GM12878 (cell line): ENCODE results near the gene HSP90AA1. TPM values are rescaled to one million over a fixed set of nuclear protein-coding genes. Genes with fewer than 3 reads are reported as not detected.
"Not testable (repeated sequence)": the region's sequence is repeated elsewhere in the genome, so short reads cannot be mapped to it uniquely, and the experiment has no call there.

ENCODE experiments used
- ATAC-seq: fragments of 200-7000 bp; cut with Tn5 transposase; 3 replicates; pipeline ENCODE4 v1.9.1; 2020; ENCODE audit warnings: mild to moderate bottlenecking, moderate library complexity
- BruUV-seq: library from RNA; stranded (reverse); fragments of 400-500 nt; replicated peaks from 2 replicates; lab custom pipeline; 2021; lab: Mats Ljungman, UMichigan
- CTCF ChIA-PET: fragments of 300-600 bp; sonication (Branson Sonifier 250); formaldehyde crosslinking; extraction: SDS; loops from one replicate; lab custom pipeline; 2021; ENCODE audit warnings: inconsistent platforms; lab: Yijun Ruan, JAX
- POLR2A ChIA-PET: fragments of 350-600 bp; formaldehyde crosslinking; extraction: SDS; loops from one replicate; lab custom pipeline; 2021; ENCODE audit warnings: inconsistent platforms; lab: Charles Lee
- RAD21 ChIA-PET: fragments of 300-600 bp; sonication (Branson Sonifier 250); formaldehyde crosslinking; loops from one replicate; lab custom pipeline; 2023; ENCODE audit warnings: antibody characterized with exemption; ENCODE audit not compliant: unreplicated experiment; lab: Charles Lee
- SMC1A ChIA-PET: fragments of 300-600 bp; sonication (Branson Sonifier 250); formaldehyde crosslinking; loops from one replicate; lab custom pipeline; 2023; ENCODE audit not compliant: unreplicated experiment, uncharacterized antibody; lab: Charles Lee
- DNase-seq: peaks from one replicate; pipeline ENCODE4 v3.0.0-alpha.2; 2011; ENCODE audit warnings: low read depth, low spot score
- FAIRE-seq: peaks from 3 replicates; lab custom pipeline; 2011; peaks lifted over from hg19 to GRCh38; lab: Jason Lieb, UNC
- H2AFZ ChIP-seq: 2 replicates; pipeline ENCODE4 v1.6.0; 2011; ENCODE audit warnings: low read depth, low read length, control low read depth; ENCODE audit not compliant: control insufficient read depth
- H3K27ac ChIP-seq: 2 replicates; pipeline ENCODE4 v1.5.1; 2011; ENCODE audit warnings: control low read depth; ENCODE audit not compliant: control insufficient read depth, insufficient read depth
- H3K27me3 ChIP-seq, 2 experiments: replicated peaks in 1 of 2; 2 replicates each; pipeline versions ENCODE4 v1.6.0 to v1.6.1; 2011; ENCODE audit warnings: low read length in 1 of 2; ENCODE audit not compliant: control insufficient read depth in 2 of 2, insufficient read depth in 2 of 2
- H3K36me3 ChIP-seq, 2 experiments: 2 replicates each; pipeline ENCODE4 v1.5.1; 2011; ENCODE audit warnings: low read length in 1 of 2; ENCODE audit not compliant: control insufficient read depth in 2 of 2, insufficient read depth in 2 of 2
- H3K4me1 ChIP-seq: 2 replicates; pipeline ENCODE4 v1.6.1; 2011; ENCODE audit warnings: mild to moderate bottlenecking, low read length, moderate library complexity, mixed read lengths; ENCODE audit not compliant: control insufficient read depth, insufficient read depth
- H3K4me2 ChIP-seq: 2 replicates; pipeline ENCODE4 v1.6.0; 2011; ENCODE audit warnings: control low read depth; ENCODE audit not compliant: control insufficient read depth, insufficient read depth
- H3K4me3 ChIP-seq: fragments of 200-600 bp; sonication (generic); 2 replicates; pipeline ENCODE4 v1.5.1; 2016
- H3K79me2 ChIP-seq: 2 replicates; pipeline ENCODE4 v1.6.0; 2011; ENCODE audit warnings: low read length; ENCODE audit not compliant: control insufficient read depth, insufficient read depth
- H3K9ac ChIP-seq: 2 replicates; pipeline ENCODE4 v1.8.0; 2011; ENCODE audit warnings: low read length, control low read depth, mixed read lengths; ENCODE audit not compliant: control insufficient read depth, insufficient read depth
- H3K9me3 ChIP-seq: replicated peaks from 3 replicates; pipeline ENCODE4 v1.5.1; 2011; ENCODE audit warnings: mild to moderate bottlenecking, low read length; ENCODE audit not compliant: control insufficient read depth, insufficient read depth
- H4K20me1 ChIP-seq: 2 replicates; pipeline ENCODE4 v1.6.0; 2011; ENCODE audit not compliant: control insufficient read depth, insufficient read depth
- MLLT1 ChIP-seq: fragments of 450-650 bp; IDR thresholded peaks from 2 replicates; pipeline ENCODE4 v1.6.1; 2016; ENCODE audit warnings: mild to moderate bottlenecking
- POLR2AphosphoS5 ChIP-seq: IDR thresholded peaks from 2 replicates; pipeline ENCODE4 v1.6.1; 2011; ENCODE audit warnings: mild to moderate bottlenecking, low read length, inconsistent platforms
- WGBS: methylation state at CpG from one replicate; pipeline ENCODE4 v1.1.6; 2016; ENCODE audit warnings: low lambda C conversion rate; ENCODE audit not compliant: insufficient replicate concordance, insufficient coverage; ENCODE audit errors: missing lambda C conversion rate; 5-methylcytosine and 5-hydroxymethylcytosine counted together
- in situ Hi-C: fragments of 300-500 bp; cut with MboI; formaldehyde crosslinking; loops from 9 replicates; pipeline ENCODE4 v1.14.3; 2018; ENCODE audit warnings: mixed read lengths
- intact Hi-C: fragments of 100-400 bp; cut with micrococcal nuclease; formaldehyde crosslinking; loops from one replicate; pipeline ENCODE4 v1.14.2; 2022; ENCODE audit not compliant: unreplicated experiment
- polyA plus RNA-seq, 11 experiments: library from polyadenylated mRNA; depleted of rRNA in 4 of 11; unstranded in 6 of 11; stranded (reverse) in 5 of 11; fragments of >200 nt; fragmentation: Nextera tagmentation in 4 of 11; fragmentation: Illumina TruSeq in 1 of 11; extraction: Ambion mirVana in 4 of 11; extraction: Trizol in 1 of 11; gene quantifications; 1 replicate in 1 of 11; 2 replicates in 10 of 11; pipeline versions ENCODE4 v1.2.1 to v1.2.3, GENCODE V29; 2011 to 2016; ENCODE audit warnings: inconsistent platforms in 2 of 11, missing spikeins in 2 of 11, low read depth in 1 of 11
- total RNA-seq, 4 experiments: library from RNA; depleted of rRNA in 3 of 4; stranded (reverse); fragments of >200 nt in 3 of 4; fragmentation: Illumina TruSeq in 1 of 4; extraction: Trizol in 1 of 4; gene quantifications; 2 replicates each; pipeline versions ENCODE4 v1.2.1 to v1.2.3, GENCODE V29; 2013 to 2021

The HSP90AA1 gene
- total and polyA plus RNA-seq, 10 of the 15 experiments (the other 5 are each of a cell fraction or from before 2014, with no cell fraction given): 262 to 1,315 (median 635) TPM

- ATAC-seq, intact Hi-C loops, H2AFZ ChIP-seq, DNase-seq, H3K4me1 ChIP-seq, FAIRE-seq, H4K20me1 ChIP-seq, H3K27me3 ChIP-seq, RAD21 ChIA-PET, H3K27ac ChIP-seq, POLR2A ChIA-PET, in situ Hi-C loops, H3K9me3 ChIP-seq: not testable (repeated sequence)
- Histone ChIP-seq H3K4me3 (peak overlapping the region; percentile 77), H3K79me2 (peaks cover 57% of the 10 kb centered on the region), H3K9ac (peak overlapping the region; percentile 94; the same call in 1 of the 2 replicates), H3K4me2 (peak overlapping the region; percentile 94), H3K36me3 (peaks cover 14 to 50% of the 10 kb centered on the region in 2 experiments)
- TF ChIP-seq MLLT1: 0 out of 2 replicates have a peak, but pooled peaks have one; percentile 20
- TF ChIP-seq POLR2AphosphoS5: 0 out of 2 replicates have a peak, but pooled peaks have one; percentile 5
- 75% methylated on average over 5 of the region's 5 CpGs for WGBS
- BruUV-seq: TSS peak; percentile 71
- ChIA-PET CTCF (interaction anchor here (0.9 to 2.4 kb wide), 4 partner anchors 117 to 314 kb away, joined by 3 to 5 read pairs (median 3); no protein-coding TSS in a partner anchor), SMC1A (interaction anchor here (1.6 to 2.3 kb wide), 4 partner anchors 12 to 118 kb away, joined by 3 to 7 read pairs (median 4); no protein-coding TSS in a partner anchor)
Observed at GRCh38 chr14:102084522-102084921, 2.3 kb downstream of the HSP90AA1 start.
